GM12873 (cell line): ENCODE results near the gene TP53I11.

Experiments used
- TF ChIP-seq, protein P1 (sequence below): IDR thresholded peaks from 2 replicates; pipeline ENCODE4 v1.5.1; 2012; ENCODE audit warnings: low read depth, mild to moderate bottlenecking, moderate library complexity, low read length, control low read depth; ENCODE audit not compliant: insufficient read depth; ENCODE audit errors: missing control alignments

Gene TP53I11

DNA sequence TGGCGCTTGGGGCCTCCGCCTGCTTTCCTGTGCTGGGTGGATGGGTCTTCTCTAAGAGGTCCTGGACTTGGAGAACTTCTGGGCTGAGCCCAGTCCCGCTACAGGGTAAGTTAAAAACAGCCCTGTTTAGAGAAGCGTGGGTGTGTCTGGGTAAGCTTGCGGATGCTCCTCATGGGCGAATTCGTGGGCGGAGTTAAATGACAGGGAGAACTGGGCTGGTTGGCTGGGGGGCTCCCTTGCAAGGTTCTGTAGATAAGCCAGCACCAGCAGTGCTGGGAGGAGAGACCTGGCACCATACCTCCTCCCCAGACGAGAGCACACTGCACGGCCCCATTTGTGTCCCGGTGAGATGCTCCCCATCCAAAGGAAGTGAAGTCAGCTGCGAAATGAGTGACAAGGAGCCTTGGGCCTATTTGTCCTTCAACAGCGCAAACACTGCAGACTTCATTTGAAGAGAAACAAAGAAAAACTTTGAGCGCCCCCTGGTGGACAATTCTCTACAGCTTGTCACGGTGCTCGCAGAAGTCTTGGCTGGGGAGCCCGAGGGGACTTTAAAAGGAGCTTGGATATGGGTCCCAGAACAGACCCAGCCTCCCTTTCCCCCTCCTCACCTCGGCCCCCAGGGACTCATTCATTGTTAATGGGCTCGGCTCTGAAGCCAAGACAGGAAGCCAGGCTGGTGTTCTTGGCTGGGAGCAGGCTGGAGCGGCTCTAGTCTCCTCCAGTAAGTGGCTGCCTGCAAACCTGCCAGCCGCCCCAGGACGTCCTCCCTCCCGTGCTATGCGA lies 39.5 kb downstream of the TP53I11 start:
- TF ChIP-seq, protein P1, sequence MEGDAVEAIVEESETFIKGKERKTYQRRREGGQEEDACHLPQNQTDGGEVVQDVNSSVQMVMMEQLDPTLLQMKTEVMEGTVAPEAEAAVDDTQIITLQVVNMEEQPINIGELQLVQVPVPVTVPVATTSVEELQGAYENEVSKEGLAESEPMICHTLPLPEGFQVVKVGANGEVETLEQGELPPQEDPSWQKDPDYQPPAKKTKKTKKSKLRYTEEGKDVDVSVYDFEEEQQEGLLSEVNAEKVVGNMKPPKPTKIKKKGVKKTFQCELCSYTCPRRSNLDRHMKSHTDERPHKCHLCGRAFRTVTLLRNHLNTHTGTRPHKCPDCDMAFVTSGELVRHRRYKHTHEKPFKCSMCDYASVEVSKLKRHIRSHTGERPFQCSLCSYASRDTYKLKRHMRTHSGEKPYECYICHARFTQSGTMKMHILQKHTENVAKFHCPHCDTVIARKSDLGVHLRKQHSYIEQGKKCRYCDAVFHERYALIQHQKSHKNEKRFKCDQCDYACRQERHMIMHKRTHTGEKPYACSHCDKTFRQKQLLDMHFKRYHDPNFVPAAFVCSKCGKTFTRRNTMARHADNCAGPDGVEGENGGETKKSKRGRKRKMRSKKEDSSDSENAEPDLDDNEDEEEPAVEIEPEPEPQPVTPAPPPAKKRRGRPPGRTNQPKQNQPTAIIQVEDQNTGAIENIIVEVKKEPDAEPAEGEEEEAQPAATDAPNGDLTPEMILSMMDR = peak; percentile 76

GRCh38 chr11:44910591-44910990 lies 40.1 kb downstream of the TP53I11 start:
- TF ChIP-seq, protein P1 = no peak

- TF ChIP-seq, protein P1 = no peak
Observed at GRCh38 chr11:44909557-44909956, 41.1 kb downstream of the TP53I11 start.

- TF ChIP-seq, protein P1 = no peak
Observed at GRCh38 chr11:44906649-44907048, 44.0 kb downstream of the TP53I11 start.

- TF ChIP-seq, protein P1 = no peak
Observed at GRCh38 chr11:44905131-44905866, 45.4 kb downstream of the TP53I11 start.

GRCh38 chr11:44904261-44905020 lies 46.2 kb downstream of the TP53I11 start:
- TF ChIP-seq, protein P1 = no peak

DNA sequence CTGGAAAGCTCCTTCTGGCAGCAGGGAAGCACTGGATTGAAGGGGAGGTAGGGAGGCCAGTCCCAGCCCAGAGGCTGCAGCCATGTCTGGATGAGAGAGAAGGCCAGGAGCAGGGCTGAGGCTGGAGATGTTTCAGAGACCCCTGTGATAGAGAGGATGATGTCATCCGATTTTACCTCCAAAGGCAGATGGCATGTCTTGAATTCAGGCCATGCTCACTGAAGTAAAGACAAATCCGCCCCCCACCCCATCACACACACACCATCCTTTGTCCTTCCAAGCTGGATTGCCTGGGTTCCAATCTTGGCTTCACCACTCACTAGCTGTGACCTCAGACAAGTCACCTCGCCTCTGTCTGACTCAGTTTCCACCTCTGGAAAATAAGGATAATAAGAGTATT lies 47.2 kb downstream of the TP53I11 start:
- TF ChIP-seq, protein P1 = no peak
